H1 (cell line): Measurements from ENCODE around the gene CAMTA1. TPM values are rescaled to one million over a fixed set of nuclear protein-coding genes. Genes with fewer than 3 reads are reported as not detected.

Source experiments
- CTCF ChIA-PET: fragments of 300-600 bp; sonication (Branson Sonifier 250); formaldehyde crosslinking; loops from one replicate; lab custom pipeline; 2021; ENCODE audit not compliant: partially characterized antibody; lab: Charles Lee
- POLR2A ChIA-PET: fragments of 300-600 bp; sonication (Branson Sonifier 250); formaldehyde crosslinking; loops from one replicate; lab custom pipeline; 2021; ENCODE audit warnings: inconsistent platforms; ENCODE audit not compliant: partially characterized antibody; lab: Charles Lee
- DNase-seq, 2 experiments: peaks; one replicate each; pipeline versions ENCODE4 v3.0.0 to v3.0.0-alpha.2; 2010 to 2022; ENCODE audit warnings: low spot score in 2 of 2, low read depth in 1 of 2, mixed read lengths in 1 of 2
- FAIRE-seq: peaks from 2 replicates; lab custom pipeline; 2011; peaks lifted over from hg19 to GRCh38; lab: Jason Lieb, UNC
- H2AFZ ChIP-seq: 2 replicates; pipeline ENCODE4 v1.8.1; 2012; ENCODE audit warnings: low read length, inconsistent platforms
- H2AK5ac ChIP-seq: 2 replicates; pipeline ENCODE4 v1.6.1; 2013; ENCODE audit warnings: low read depth, low read length
- H2BK120ac ChIP-seq: replicated peaks from 2 replicates; pipeline ENCODE3; 2013; ENCODE audit warnings: low read depth, low read length, inconsistent platforms
- H2BK12ac ChIP-seq: 2 replicates; pipeline ENCODE4 v1.6.1; 2013; ENCODE audit warnings: low read depth, low read length
- H2BK15ac ChIP-seq: 2 replicates; pipeline ENCODE4 v1.6.1; 2013; ENCODE audit warnings: low read length
- H2BK20ac ChIP-seq: 2 replicates; pipeline ENCODE4 v1.6.1; 2013; ENCODE audit warnings: low read length
- H2BK5ac ChIP-seq: 2 replicates; pipeline ENCODE4 v1.6.1; 2013; ENCODE audit warnings: low read depth, low read length
- H3K14ac ChIP-seq: 2 replicates; pipeline ENCODE4 v1.6.1; 2013; ENCODE audit warnings: inconsistent platforms; ENCODE audit not compliant: insufficient read length
- H3K18ac ChIP-seq: 2 replicates; pipeline ENCODE4 v1.6.1; 2013; ENCODE audit warnings: low read length; ENCODE audit errors: extremely low read depth
- H3K23ac ChIP-seq: 2 replicates; pipeline ENCODE4 v1.6.1; 2013; ENCODE audit warnings: inconsistent platforms; ENCODE audit not compliant: insufficient read length
- H3K23me2 ChIP-seq: 2 replicates; pipeline ENCODE4 v1.6.1; 2013; ENCODE audit warnings: low read depth, low read length
- H3K27ac ChIP-seq: 2 replicates; pipeline ENCODE4 v1.6.1; 2011; ENCODE audit warnings: low read depth, low read length, inconsistent platforms
- H3K27me3 ChIP-seq, 4 experiments: replicated peaks in 1 of 4; 1 replicate in 1 of 4; 2 replicates in 3 of 4; pipeline versions ENCODE4 v1.6.1 to v1.8.1; 2011 to 2013; ENCODE audit warnings: low read length in 3 of 4, mild to moderate bottlenecking in 3 of 4, inconsistent platforms in 2 of 4, mixed read lengths in 2 of 4, moderate library complexity in 1 of 4; ENCODE audit not compliant: control insufficient read depth in 3 of 4, insufficient read depth in 3 of 4; ENCODE audit errors: extremely low read depth in 1 of 4
- H3K36me3 ChIP-seq, 4 experiments: 2 replicates each; pipeline versions ENCODE4 v1.6.1 to v1.8.1; 2011 to 2013; ENCODE audit warnings: mild to moderate bottlenecking in 4 of 4, low read length in 3 of 4, moderate library complexity in 2 of 4, control low read depth in 1 of 4, inconsistent platforms in 1 of 4; ENCODE audit not compliant: insufficient read depth in 4 of 4, control insufficient read depth in 2 of 4
- H3K4ac ChIP-seq: replicated peaks from 2 replicates; pipeline ENCODE3; 2013; ENCODE audit warnings: low read length, low read depth, mixed read lengths, inconsistent platforms; ENCODE audit not compliant: insufficient read length
- H3K4me1 ChIP-seq, 4 experiments: replicated peaks in 1 of 4; 1 replicate in 1 of 4; 2 replicates in 3 of 4; pipeline versions ENCODE4 v1.6.1 to v1.8.1; 2011 to 2013; ENCODE audit warnings: low read length in 3 of 4, inconsistent platforms in 2 of 4, mixed read lengths in 1 of 4; ENCODE audit not compliant: insufficient read depth in 4 of 4, control insufficient read depth in 3 of 4
- H3K4me2 ChIP-seq, 2 experiments: 2 replicates each; pipeline versions ENCODE4 v1.6.1 to v1.8.1; 2011 to 2013; ENCODE audit warnings: low read depth in 2 of 2, low read length in 2 of 2, control low read depth in 1 of 2, inconsistent platforms in 1 of 2, mild to moderate bottlenecking in 1 of 2; ENCODE audit not compliant: insufficient read depth in 1 of 2
- H3K4me3 ChIP-seq, 4 experiments: fragments of 200-600, 300-600 bp in 1 of 4; sonication (generic), shearing (Covaris generic), sonication (Bioruptor Twin) in 1 of 4; 2 replicates each; pipeline versions ENCODE4 v1.5.1 to v1.8.1; 2011 to 2016; ENCODE audit warnings: low read length in 4 of 4, low read depth in 3 of 4, control low read depth in 2 of 4, inconsistent platforms in 2 of 4, mild to moderate bottlenecking in 2 of 4, mixed read lengths in 1 of 4, moderate library complexity in 1 of 4; ENCODE audit not compliant: insufficient read depth in 2 of 4; ENCODE audit errors: extremely low read depth in 1 of 4
- H3K56ac ChIP-seq: replicated peaks from 2 replicates; pipeline ENCODE3; 2013; ENCODE audit warnings: low read depth, mild to moderate bottlenecking, mixed read lengths, low read length, inconsistent platforms; ENCODE audit not compliant: insufficient read length
- H3K79me1 ChIP-seq: 2 replicates; pipeline ENCODE4 v1.6.1; 2013; ENCODE audit warnings: low read depth, low read length, control low read depth
- H3K79me2 ChIP-seq, 2 experiments: 2 replicates each; pipeline versions ENCODE4 v1.6.1 to v1.8.1; 2012 to 2013; ENCODE audit warnings: low read length in 2 of 2, mild to moderate bottlenecking in 2 of 2, inconsistent platforms in 1 of 2; ENCODE audit not compliant: insufficient read depth in 2 of 2, control insufficient read depth in 1 of 2
- H3K9ac ChIP-seq, 4 experiments: replicated peaks in 1 of 4; 1 replicate in 1 of 4; 2 replicates in 3 of 4; pipeline versions ENCODE4 v1.6.1 to v1.8.1; 2011 to 2013; ENCODE audit warnings: low read depth in 3 of 4, low read length in 3 of 4, control low read depth in 2 of 4, mild to moderate bottlenecking in 2 of 4, moderate library complexity in 2 of 4, inconsistent platforms in 1 of 4; ENCODE audit errors: extremely low read depth in 1 of 4
- H3K9me3 ChIP-seq, 2 experiments: 2 replicates each; pipeline versions ENCODE4 v1.6.1 to v1.8.1; 2012 to 2013; ENCODE audit warnings: mild to moderate bottlenecking in 2 of 2, moderate library complexity in 2 of 2, control low read depth in 1 of 2, inconsistent platforms in 1 of 2, low read depth in 1 of 2, low read length in 1 of 2, mixed read lengths in 1 of 2; ENCODE audit not compliant: insufficient read depth in 2 of 2
- H4K20me1 ChIP-seq, 2 experiments: replicated peaks in 1 of 2; 2 replicates each; pipeline versions ENCODE3 to v1.8.1; 2011 to 2013; ENCODE audit warnings: inconsistent platforms in 2 of 2, low read length in 2 of 2, mild to moderate bottlenecking in 1 of 2; ENCODE audit not compliant: insufficient read depth in 2 of 2, control insufficient read depth in 1 of 2
- H4K5ac ChIP-seq: 2 replicates; pipeline ENCODE4 v1.6.1; 2013; ENCODE audit warnings: low read length, low read depth, mixed read lengths, inconsistent platforms; ENCODE audit not compliant: insufficient read length
- H4K8ac ChIP-seq: 2 replicates; pipeline ENCODE4 v1.8.0; 2013; ENCODE audit warnings: mild to moderate bottlenecking, moderate library complexity, low read length, inconsistent platforms; ENCODE audit not compliant: insufficient read depth; ENCODE audit errors: extremely low read depth
- H4K91ac ChIP-seq: replicated peaks from 2 replicates; pipeline ENCODE3; 2013; ENCODE audit warnings: low read length, mixed read lengths, inconsistent platforms; ENCODE audit not compliant: insufficient read length
- RBBP5 ChIP-seq: IDR thresholded peaks from 2 replicates; pipeline ENCODE4 v1.7.1; 2012; ENCODE audit warnings: low read depth, mild to moderate bottlenecking, inconsistent platforms, low read length, moderate library complexity, borderline replicate concordance
- WGBS, 2 experiments: shearing (Covaris generic) in 1 of 2; methylation state at CpG; one replicate each; pipeline versions ENCODE4 v1.1.6 to v1.1.7; 2013 to 2015; ENCODE audit warnings: low lambda C conversion rate in 2 of 2, mixed read lengths in 2 of 2, inconsistent platforms in 1 of 2, low coverage in 1 of 2, missing lambda C conversion rate in 1 of 2; ENCODE audit not compliant: insufficient replicate concordance in 2 of 2, insufficient coverage in 1 of 2, insufficient read length in 1 of 2; ENCODE audit errors: extremely low coverage in 1 of 2, missing lambda C conversion rate in 1 of 2; 5-methylcytosine and 5-hydroxymethylcytosine counted together
- polyA plus RNA-seq, 7 experiments: library from polyadenylated mRNA; depleted of rRNA in 3 of 7; stranded (reverse) in 5 of 7; unstranded in 2 of 7; fragments of >200 nt in 5 of 7; fragments of 200-250 nt in 2 of 7; gene quantifications; 1 replicate in 5 of 7; 2 replicates in 1 of 7; 4 replicates in 1 of 7; pipeline versions ENCODE4 v1.2.1 to v1.2.3, GENCODE V29; 2011 to 2013; ENCODE audit warnings: missing spikeins in 2 of 7, mixed read lengths in 2 of 7
- total RNA-seq: library from RNA; stranded (reverse); fragmentation: NEBNext Ultra II Directional; extraction: Animal tissue kit (Norgen Biotek cat#: 25700); gene quantifications from 2 replicates; pipeline ENCODE4 v1.2.1, GENCODE V29; 2021

Gene CAMTA1
- total and polyA plus RNA-seq, 2 of the 8 experiments (the other 6 are each of a cell fraction or from before 2014, with no cell fraction given) = 65.0 to 119 TPM

DNA sequence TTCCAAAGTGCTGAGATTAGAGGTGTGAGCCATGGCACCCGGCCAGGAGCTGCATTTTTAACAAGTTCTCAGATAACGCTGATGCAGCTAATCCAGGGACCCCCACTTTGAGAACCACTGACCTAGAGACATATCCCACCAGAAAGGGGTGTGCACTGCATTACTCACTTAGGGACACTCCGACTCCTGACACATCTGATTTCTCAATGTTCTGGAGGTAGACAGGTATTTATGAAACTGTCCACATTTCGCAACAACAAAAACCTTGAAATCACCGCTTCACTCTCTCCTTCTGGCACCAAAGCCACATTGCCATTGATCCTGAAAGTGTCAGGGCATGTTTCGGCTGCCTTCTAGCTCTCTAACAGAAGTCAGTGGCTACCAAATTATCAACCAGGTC is 23.2 kb upstream of the CAMTA1 start:
- no peak overlapping the region for H3K4ac ChIP-seq
- H3K4me1 ChIP-seq = peaks cover 0 to 2% (median 0%) of the 10 kb centered on the region in 4 experiments; a peak in 1 of 7 replicates
- H2BK15ac ChIP-seq = no peak overlapping the region
- H3K9me3 ChIP-seq = no peaks in the 10 kb centered on the region
- H3K36me3 ChIP-seq = no peaks in the 10 kb centered on the region
- no peak overlapping the region for H3K4me3 ChIP-seq
- WGBS, 2 experiments = 92% methylated on average over 6 of the region's 6 CpGs; no CpG with 5 or more reads in 1 of the 2 experiments
- no peaks in the 10 kb centered on the region for H4K20me1 ChIP-seq
- FAIRE-seq (no peak), DNase-seq (no peak)
- H3K9ac ChIP-seq = no peak overlapping the region
- POLR2A ChIA-PET = interaction anchor here (0.8 to 4.2 kb wide), 2 partner anchors 11 to 23 kb away, joined by 5 to 18 read pairs; partner anchors contain the start of gene CAMTA1
- no peak overlapping the region for H4K5ac ChIP-seq
- H3K4me2 ChIP-seq = no peak overlapping the region
- H3K23me2 ChIP-seq = no peaks in the 10 kb centered on the region
- CTCF ChIA-PET = interaction anchor here (0.7 to 1.7 kb wide), 4 partner anchors 34 to 713 kb away, joined by 3 to 5 read pairs (median 4); no protein-coding TSS in a partner anchor
- H4K8ac ChIP-seq = no peak overlapping the region
- H3K14ac ChIP-seq = no peak overlapping the region
- H3K27ac ChIP-seq = no peak overlapping the region
- no peaks in the 10 kb centered on the region for H3K79me1 ChIP-seq
- H2BK20ac ChIP-seq = no peak overlapping the region
- no peaks in the 10 kb centered on the region for H3K79me2 ChIP-seq
- no peak overlapping the region for H2BK5ac ChIP-seq
- no peak overlapping the region for H3K56ac ChIP-seq
- no peak overlapping the region for H3K23ac ChIP-seq
- no peak overlapping the region for H2AK5ac ChIP-seq
- no peak overlapping the region for H2AFZ ChIP-seq
- no peak overlapping the region for H4K91ac ChIP-seq
- H2BK120ac ChIP-seq = no peak overlapping the region
- H3K27me3 ChIP-seq = no peaks in the 10 kb centered on the region; a peak in 1 of 7 replicates
- no peak for TF ChIP-seq RBBP5
- TF ChIP-seq, all 59 proteins: peak for 0
- Histone ChIP-seq H2BK12ac (no peak overlapping the region), H3K18ac (no peak overlapping the region)
